Ovary (tissue), 9 donors: ENCODE results near the gene SH3D21. TPM values are rescaled to one million over a fixed set of nuclear protein-coding genes. Genes with fewer than 3 reads are reported as not detected.

Experiments used
- DNase-seq, 5 donors: peaks; one replicate each; pipeline ENCODE4 v3.0.0-alpha.2; 2019 to 2020
- H3K27ac ChIP-seq, 2 donors: fragments of 200-600 bp; one replicate each; pipeline versions ENCODE4 v1.5.1 to v1.8.0; 2019 to 2022
- H3K27me3 ChIP-seq: fragments of 200-600 bp; one replicate; pipeline ENCODE4 v1.8.0; 2022
- H3K36me3 ChIP-seq: fragments of 200-600 bp; sonication (generic); one replicate; pipeline ENCODE4 v1.5.1; 2019
- H3K4me1 ChIP-seq: one replicate; pipeline ENCODE4 v1.8.1; 2013; ENCODE audit warnings: mild to moderate bottlenecking, moderate library complexity; ENCODE audit not compliant: insufficient read depth
- H3K4me3 ChIP-seq: fragments of 200-600 bp; sonication (generic); one replicate; pipeline ENCODE4 v1.5.1; 2017
- H3K9me3 ChIP-seq, 2 donors: fragments of 200-600 bp in 1 of 2; sonication (generic) in 1 of 2; one replicate each; pipeline versions ENCODE4 v1.5.1 to v1.8.1; 2013 to 2019; ENCODE audit warnings: mild to moderate bottlenecking in 1 of 2, moderate library complexity in 1 of 2
- CTCF ChIP-seq, 3 donors: fragments of 450-650 bp in 2 of 3; fragments of 200-600 bp in 1 of 3; IDR thresholded peaks; one replicate each; pipeline versions ENCODE4 v1.5.1 to v1.8.0; 2016 to 2022; ENCODE audit warnings: antibody characterized with exemption in 3 of 3, mild to moderate bottlenecking in 1 of 3
- EP300 ChIP-seq: sonication (generic); formaldehyde crosslinking; IDR thresholded peaks from one replicate; pipeline ENCODE4 v1.6.1; 2017; ENCODE audit warnings: antibody characterized with exemption
- POLR2A ChIP-seq: fragments of 450-650 bp; IDR thresholded peaks from one replicate; pipeline ENCODE4 v1.6.1; 2017; ENCODE audit warnings: antibody characterized with exemption, mild to moderate bottlenecking, moderate library complexity
- WGBS, 3 donors: extraction: QIAGEN DNeasy Blood & Tissue Kit in 1 of 3; methylation state at CpG; one replicate each; pipeline versions ENCODE4 v1.1.5 to v1.1.7; 2013 to 2017; 5-methylcytosine and 5-hydroxymethylcytosine counted together
- intact Hi-C, 4 donors: fragments of 100-400 bp; cut with DNase I; formaldehyde crosslinking; loops; one replicate each; pipeline versions ENCODE4 v1.11.0 to v1.15.1; 2022 to 2023
- polyA plus RNA-seq, 2 donors: library from polyadenylated mRNA; stranded (reverse); fragments of 200-250 nt in 1 of 2; fragments of 350-450 nt in 1 of 2; fragmentation: Illumina TruSeq in 1 of 2; extraction: RNeasy Lipid Tissue Mini Kit (QIAGEN cat#74804) in 1 of 2; gene quantifications; one replicate each; pipeline ENCODE4 v1.2.3, GENCODE V29; 2013 to 2014
- total RNA-seq, 7 donors: library from RNA; depleted of rRNA in 2 of 7; stranded (reverse); fragments of >200 nt in 2 of 7; fragmentation: NEBNext Ultra II Directional in 3 of 7; extraction: Animal tissue kit (Norgen Biotek cat#: 25700) in 3 of 7; gene quantifications; one replicate each; pipeline versions ENCODE4 v1.1.0 to v1.2.4, GENCODE V29; 2016 to 2023
- donor health status: DM: no; HTN: no; CAD: no; lungs with moderate emphysema.
- donor health status: DM: no; HTN: no; CAD: no.
- donor health status: Bipolar disorder and iron deficiency.
- donor health status: DM: yes; HTN: yes; CAD: no.
- donor health status: DM: no; HTN: no; CAD: no.
- donor health status: DM: yes; HTN: yes; CAD: no.

The SH3D21 gene
- total and polyA plus RNA-seq, 9 donors, result 1.9 to 22.6 (median 8.7) TPM

GRCh38 chr1:36297062-36297461 is 9.1 kb upstream of the SH3D21 start:
- H3K4me1 ChIP-seq, result no peaks in the 10 kb centered on the region
- no peak for DNase-seq
- no peak overlapping the region for H3K4me3 ChIP-seq
- H3K9me3 ChIP-seq, result no peaks in the 10 kb centered on the region
- TF ChIP-seq CTCF (IDR thresholded peaks at IDR 0.05), result no peak
- TF ChIP-seq EP300, result no peak
- TF ChIP-seq POLR2A, result no peak
- intact Hi-C loops, result no loop called here
- H3K27ac ChIP-seq, result no peak overlapping the region
- no peaks in the 10 kb centered on the region for H3K36me3 ChIP-seq
- 89 to 97% (median 92%) methylated on average over 2 of the region's 2 CpGs for WGBS, 3 donors
- H3K27me3 ChIP-seq, result no peaks in the 10 kb centered on the region

GRCh38 chr1:36298640-36299039 is 7.5 kb upstream of the SH3D21 start:
- no peak for TF ChIP-seq CTCF (IDR thresholded peaks at IDR 0.05)
- no peak for TF ChIP-seq EP300
- no peak for TF ChIP-seq POLR2A
- Histone ChIP-seq H3K36me3 (no peaks in the 10 kb centered on the region), H3K4me1 (no peaks in the 10 kb centered on the region), H3K27ac (no peak overlapping the region), H3K9me3 (no peaks in the 10 kb centered on the region), H3K4me3 (no peak overlapping the region), H3K27me3 (no peaks in the 10 kb centered on the region)
- 77 to 90% (median 84%) methylated on average over 5 of the region's 5 CpGs for WGBS, 3 donors
- intact Hi-C loops, result no loop called here
- peak in 1 of 5 donors; percentile 8 for DNase-seq

- no peak for DNase-seq
- TF ChIP-seq EP300, result no peak
- TF ChIP-seq CTCF (IDR thresholded peaks at IDR 0.05), result no peak
- TF ChIP-seq POLR2A, result no peak
- no peaks in the 10 kb centered on the region for H3K4me1 ChIP-seq
- no peaks in the 10 kb centered on the region for H3K27me3 ChIP-seq
- no peak overlapping the region for H3K27ac ChIP-seq
- H3K9me3 ChIP-seq, result no peaks in the 10 kb centered on the region
- no peak overlapping the region for H3K4me3 ChIP-seq
- no peaks in the 10 kb centered on the region for H3K36me3 ChIP-seq
- WGBS, 3 donors, result 71 to 92% (median 81%) methylated on average over 1 of the region's 1 CpG
- intact Hi-C loops, result no loop called here
These were observed 5.6 kb upstream of the SH3D21 start for GRCh38 chr1:36300526-36300925.

- no peak for DNase-seq
- H3K4me1 ChIP-seq, result peaks cover 4% of the 10 kb centered on the region
- intact Hi-C loops, result no loop called here
- no peaks in the 10 kb centered on the region for H3K9me3 ChIP-seq
- no peak overlapping the region for H3K4me3 ChIP-seq
- WGBS, 3 donors, result 43 to 82% (median 66%) methylated on average over 1 of the region's 1 CpG
- no peaks in the 10 kb centered on the region for H3K27me3 ChIP-seq
- TF ChIP-seq POLR2A (no peak), CTCF (IDR thresholded peaks at IDR 0.05) (no peak), EP300 (no peak)
- H3K36me3 ChIP-seq, result no peaks in the 10 kb centered on the region
- H3K27ac ChIP-seq, result no peak overlapping the region
These were observed 4.9 kb upstream of the SH3D21 start for GRCh38 chr1:36301220-36301619.

GRCh38 chr1:36303244-36303643 is 2.9 kb upstream of the SH3D21 start:
- no peak overlapping the region for H3K4me3 ChIP-seq
- TF ChIP-seq EP300 (no peak), CTCF (IDR thresholded peaks at IDR 0.05) (no peak), POLR2A (no peak)
- WGBS, 3 donors, result 59 to 68% (median 66%) methylated on average over 5 of the region's 5 CpGs
- peaks cover 6% of the 10 kb centered on the region for H3K4me1 ChIP-seq
- no peaks in the 10 kb centered on the region for H3K36me3 ChIP-seq
- no peak overlapping the region for H3K27ac ChIP-seq
- no peaks in the 10 kb centered on the region for H3K27me3 ChIP-seq
- intact Hi-C loops, result no loop called here
- no peak for DNase-seq
- H3K9me3 ChIP-seq, result no peaks in the 10 kb centered on the region
